Forelimb muscle (tissue), 1 donor: Measurements from ENCODE around the gene HMOX1. TPM values are rescaled to one million over a fixed set of nuclear protein-coding genes. Genes with fewer than 3 reads are reported as not detected.
A peak's percentile ranks its signal among the peaks of the same experiment; 100 is the strongest.
"Not testable (repeated sequence)": the region's sequence is repeated elsewhere in the genome, so short reads cannot be mapped to it uniquely, and the experiment has no call there.

ENCODE experiments used
- DNase-seq: peaks from one replicate; pipeline ENCODE4 v3.0.0-alpha.2; 2013; ENCODE audit warnings: low read depth
- polyA plus RNA-seq: library from polyadenylated mRNA; unstranded; fragments of 120-200 nt; gene quantifications from one replicate; pipeline ENCODE4 v1.2.1, GENCODE V29; 2013; ENCODE audit not compliant: insufficient read length

HMOX1 gene
- polyA plus RNA-seq, 1 donor = 12.3 TPM

DNA sequence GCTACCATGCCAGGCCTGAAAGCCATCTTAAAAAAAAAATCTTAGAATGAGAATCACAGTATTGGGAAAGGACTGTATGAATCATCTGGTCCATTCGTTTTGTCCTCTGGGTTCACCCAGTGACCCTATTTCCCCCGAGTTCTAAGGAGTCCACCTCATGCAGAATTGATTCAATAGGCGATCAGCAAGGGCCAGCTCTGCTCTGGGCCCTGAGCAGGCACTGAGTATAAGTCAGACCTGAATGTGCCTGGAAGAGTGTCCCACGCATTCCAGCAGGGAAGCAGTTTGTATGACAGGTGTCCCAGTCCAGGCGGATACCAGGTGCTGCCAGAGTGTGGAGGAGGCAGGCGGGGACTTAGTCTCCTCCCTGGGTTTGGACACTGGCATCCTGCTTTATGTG lies 883 bp upstream of the HMOX1 start:
- no peak for DNase-seq

DNA sequence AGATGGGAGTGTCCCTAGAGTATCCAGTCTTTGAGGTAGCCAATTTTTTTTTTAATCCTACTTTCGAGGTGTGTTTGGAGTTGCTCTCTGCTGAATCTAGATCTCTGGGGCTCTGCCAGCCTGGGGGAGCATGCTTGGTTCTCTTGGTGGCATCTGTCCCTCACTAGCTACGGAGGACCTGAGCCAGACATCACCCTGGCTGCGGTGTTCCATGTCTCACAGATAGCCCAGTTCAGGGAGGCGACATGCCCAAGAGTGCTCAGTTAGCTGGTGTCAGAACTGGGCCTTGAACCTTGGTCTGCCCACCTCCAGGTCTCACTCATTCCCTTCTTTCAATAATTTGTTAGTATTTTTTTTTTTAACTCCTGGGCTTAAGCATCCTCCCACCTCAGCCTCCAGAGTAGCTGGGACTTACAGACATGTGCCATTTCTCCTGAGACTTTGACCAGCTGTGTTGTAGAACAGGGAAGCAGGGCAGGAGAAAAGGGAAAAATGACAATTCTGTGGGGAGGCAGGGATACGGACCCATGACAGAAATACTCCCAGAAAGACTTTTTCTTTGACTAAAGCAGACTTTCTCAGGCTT lies 621 bp downstream of the HMOX1 start:
- DNase-seq = no peak

DNA sequence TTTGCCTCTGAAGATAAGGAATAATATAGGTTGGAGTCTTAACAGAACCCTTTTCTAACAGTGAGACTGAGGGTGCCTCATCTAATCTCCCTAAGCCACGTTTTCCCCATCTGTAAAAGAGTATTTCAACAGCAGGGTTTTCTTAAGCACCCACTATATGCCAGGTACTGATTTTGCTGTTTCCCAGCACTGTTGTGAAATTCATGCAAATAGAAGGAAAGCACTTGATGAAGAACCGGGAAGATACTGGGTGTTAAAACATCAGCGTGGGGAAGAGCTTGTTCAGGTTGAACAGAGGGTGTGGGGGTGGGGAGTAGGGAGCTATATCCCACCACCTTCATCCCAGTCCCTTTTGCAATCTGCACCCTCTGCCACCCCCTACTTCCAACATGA lies 2.8 kb downstream of the HMOX1 start:
- DNase-seq = no peak

DNA sequence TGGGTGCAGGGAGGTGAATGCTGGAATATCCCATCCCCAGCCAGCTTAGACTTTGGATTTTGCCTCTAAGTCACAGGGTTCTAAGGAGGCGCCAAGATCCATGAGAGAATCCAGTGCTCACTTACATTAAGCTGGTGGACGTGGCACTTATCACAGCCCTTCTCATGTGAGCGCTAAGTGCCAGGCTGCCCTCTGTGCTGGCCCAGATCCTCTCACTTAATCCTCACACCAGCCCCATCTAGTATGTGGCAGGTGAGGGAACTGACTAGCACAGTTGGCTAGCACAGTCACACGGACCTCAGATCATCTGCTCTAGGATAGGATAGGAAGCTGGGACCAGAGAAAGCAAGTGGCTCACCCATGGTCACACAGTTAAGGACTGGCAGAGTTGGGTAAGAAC lies 3.6 kb downstream of the HMOX1 start:
- DNase-seq = no peak

DNA sequence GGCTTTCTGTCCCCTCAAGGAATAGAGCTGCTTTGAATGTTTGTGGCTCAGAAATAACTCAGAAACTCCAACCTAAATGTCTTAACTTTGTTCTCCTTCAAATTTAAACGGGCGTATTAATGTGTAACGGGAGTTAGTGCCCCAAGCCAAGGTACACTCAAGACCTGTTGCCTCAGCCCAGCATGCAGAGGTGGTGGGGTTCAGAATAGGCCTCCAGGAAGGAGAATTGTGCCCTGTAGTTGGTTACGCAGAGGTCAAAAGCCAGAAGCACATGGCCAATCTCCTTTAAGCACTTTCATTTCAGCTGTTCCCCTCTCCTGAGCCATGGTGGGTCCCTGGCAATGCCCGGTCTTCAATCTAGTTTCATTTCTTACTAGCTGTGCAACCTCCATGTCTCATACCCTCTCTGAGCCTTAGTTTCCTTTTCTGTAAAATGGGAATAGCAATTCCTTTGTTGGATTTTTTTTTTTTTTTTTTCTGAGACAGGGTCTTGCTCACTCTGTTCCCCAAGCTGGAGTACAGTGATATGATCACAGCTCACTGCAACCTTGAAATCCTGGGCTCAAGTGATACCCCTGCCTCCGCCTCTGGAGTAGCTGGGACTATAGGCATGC lies 4.2 kb downstream of the HMOX1 start:
- DNase-seq = no peak

DNA sequence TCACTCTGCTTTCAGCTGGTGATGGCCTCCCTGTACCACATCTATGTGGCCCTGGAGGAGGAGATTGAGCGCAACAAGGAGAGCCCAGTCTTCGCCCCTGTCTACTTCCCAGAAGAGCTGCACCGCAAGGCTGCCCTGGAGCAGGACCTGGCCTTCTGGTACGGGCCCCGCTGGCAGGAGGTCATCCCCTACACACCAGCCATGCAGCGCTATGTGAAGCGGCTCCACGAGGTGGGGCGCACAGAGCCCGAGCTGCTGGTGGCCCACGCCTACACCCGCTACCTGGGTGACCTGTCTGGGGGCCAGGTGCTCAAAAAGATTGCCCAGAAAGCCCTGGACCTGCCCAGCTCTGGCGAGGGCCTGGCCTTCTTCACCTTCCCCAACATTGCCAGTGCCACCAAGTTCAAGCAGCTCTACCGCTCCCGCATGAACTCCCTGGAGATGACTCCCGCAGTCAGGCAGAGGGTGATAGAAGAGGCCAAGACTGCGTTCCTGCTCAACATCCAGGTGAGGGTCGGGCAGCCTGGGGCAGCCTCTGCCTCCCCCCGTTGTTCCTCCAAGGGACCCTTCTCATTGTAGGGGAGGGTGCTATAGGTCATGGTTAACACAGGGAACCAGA lies 5.9 kb downstream of the HMOX1 start:
- DNase-seq = no peak

DNA sequence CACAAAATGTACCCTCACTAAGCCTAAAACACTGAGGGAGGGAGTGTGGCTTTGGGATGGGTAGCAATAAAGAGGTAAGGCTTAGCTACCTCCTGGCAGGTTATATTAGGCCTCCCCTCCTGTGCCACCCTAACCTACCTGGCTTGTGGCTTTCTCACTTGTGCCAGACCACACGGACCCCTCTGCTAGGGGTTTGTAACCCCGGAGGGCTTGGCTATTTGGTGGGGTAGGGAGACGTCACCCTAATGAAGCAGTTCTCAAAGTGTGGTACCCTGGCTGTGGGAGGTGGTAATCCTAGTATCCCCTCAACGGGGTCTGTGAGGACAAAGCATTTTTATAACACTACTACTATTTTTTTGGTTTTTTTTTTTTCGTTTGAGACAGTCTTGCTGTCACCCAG lies 10.0 kb downstream of the HMOX1 start:
- DNase-seq = no peak

DNA sequence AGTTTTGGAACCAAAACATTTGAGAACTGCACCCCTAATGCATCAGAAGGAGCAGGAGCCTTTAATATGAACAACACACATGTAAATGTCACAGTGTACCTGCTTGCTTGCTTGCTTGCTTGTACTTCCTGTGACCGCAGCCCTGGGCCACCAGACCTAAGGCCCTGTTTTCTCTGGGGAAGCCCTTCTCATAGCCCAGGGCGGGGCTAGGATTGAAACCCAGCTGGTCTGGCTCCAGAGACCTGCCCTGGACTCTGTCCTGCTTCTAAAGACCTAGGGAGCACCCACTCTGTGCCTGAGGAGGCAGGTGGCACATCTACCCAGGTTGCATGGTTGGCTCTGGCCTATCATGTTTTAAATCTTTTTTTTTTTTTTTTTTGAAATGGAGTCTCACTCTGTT lies 11.5 kb downstream of the HMOX1 start:
- no peak for DNase-seq

DNA sequence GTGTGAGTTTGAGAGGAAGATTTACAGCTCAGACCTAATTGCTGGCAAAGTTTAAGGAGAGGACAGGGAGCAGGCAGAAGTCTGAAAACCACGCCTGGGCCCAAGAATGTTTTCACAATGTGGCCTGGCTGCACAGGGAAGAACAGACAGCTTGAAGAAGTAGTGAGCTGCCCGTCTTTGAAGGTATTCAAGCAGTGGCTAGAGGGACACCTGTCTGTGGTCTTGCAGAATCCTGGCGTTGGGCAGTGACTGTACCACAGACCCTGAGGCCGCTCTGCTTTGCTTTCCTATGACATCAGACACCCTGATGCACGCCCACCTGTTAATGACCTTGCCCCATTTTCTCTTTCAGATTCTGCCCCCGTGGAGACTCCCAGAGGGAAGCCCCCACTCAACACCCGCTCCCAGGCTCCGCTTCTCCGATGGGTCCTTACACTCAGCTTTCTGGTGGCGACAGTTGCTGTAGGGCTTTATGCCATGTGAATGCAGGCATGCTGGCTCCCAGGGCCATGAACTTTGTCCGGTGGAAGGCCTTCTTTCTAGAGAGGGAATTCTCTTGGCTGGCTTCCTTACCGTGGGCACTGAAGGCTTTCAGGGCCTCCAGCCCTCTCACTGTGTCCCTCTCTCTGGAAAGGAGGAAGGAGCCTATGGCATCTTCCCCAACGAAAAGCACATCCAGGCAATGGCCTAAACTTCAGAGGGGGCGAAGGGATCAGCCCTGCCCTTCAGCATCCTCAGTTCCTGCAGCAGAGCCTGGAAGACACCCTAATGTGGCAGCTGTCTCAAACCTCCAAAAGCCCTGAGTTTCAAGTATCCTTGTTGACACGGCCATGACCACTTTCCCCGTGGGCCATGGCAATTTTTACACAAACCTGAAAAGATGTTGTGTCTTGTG lies 12.5 kb downstream of the HMOX1 start:
- no peak for DNase-seq

DNA sequence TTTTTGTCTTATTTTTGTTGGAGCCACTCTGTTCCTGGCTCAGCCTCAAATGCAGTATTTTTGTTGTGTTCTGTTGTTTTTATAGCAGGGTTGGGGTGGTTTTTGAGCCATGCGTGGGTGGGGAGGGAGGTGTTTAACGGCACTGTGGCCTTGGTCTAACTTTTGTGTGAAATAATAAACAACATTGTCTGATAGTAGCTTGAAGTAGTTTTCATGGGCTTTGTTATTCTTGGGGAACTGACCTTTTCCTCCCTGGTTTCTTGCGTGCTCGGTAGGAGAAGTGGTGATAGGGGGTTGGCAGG lies 13.1 kb downstream of the HMOX1 start:
- DNase-seq = no peak

DNA sequence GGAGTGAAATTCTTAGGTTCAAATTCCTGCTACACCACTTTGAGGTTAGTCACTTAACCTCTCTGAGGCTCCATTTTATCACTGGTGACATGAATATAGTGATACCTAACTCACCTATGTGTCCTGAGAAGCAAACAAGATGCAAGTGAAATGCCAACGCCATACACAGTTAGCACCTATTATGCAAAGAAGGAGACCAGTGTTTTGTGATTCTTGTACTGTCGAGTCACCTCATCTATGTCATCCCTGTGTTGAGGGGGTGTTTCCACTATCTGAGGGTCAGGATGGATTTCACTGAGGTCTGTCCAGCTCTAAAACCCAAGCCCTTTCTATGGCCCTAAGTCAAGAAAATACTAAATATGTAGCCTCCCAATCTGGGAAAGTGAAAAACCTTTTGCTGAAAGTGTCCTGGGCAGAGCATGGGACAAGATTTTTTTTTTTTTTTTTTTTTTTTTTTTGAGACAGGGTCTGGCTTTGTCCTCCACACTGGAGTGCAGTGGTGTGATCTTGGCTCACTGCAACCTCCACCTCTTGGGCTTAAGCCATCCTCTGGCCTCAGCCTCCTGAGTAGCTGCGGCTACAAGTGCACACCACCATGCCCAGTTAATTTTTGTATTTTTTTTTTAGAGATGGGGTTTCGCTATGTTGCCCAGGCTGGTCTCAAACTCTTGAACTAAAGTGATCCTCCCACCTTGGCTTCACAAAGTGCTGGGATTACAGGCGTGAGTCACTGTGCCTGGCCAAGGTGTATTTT lies 14.1 kb downstream of the HMOX1 start:
- DNase-seq = no peak

DNA sequence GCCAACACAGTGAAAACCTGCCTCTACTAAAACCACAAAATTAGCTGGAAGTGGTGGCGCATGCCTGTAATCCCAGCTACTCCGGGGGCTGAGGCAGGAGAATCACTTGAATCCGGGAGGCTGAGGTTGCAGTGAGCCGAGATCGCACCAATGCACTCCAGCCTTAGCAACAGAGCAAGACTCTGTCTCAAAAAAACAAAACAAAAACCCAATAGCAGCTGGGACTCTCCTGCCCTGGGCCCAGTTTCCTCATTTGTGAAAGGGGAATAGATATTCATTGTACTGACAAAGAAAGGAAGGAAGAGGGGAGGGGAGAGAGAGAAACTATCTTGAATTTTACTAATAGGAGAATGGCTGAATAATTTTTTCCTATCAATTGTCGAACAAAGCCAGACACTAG lies 15.7 kb downstream of the HMOX1 start:
- not testable (repeated sequence) for DNase-seq

DNA sequence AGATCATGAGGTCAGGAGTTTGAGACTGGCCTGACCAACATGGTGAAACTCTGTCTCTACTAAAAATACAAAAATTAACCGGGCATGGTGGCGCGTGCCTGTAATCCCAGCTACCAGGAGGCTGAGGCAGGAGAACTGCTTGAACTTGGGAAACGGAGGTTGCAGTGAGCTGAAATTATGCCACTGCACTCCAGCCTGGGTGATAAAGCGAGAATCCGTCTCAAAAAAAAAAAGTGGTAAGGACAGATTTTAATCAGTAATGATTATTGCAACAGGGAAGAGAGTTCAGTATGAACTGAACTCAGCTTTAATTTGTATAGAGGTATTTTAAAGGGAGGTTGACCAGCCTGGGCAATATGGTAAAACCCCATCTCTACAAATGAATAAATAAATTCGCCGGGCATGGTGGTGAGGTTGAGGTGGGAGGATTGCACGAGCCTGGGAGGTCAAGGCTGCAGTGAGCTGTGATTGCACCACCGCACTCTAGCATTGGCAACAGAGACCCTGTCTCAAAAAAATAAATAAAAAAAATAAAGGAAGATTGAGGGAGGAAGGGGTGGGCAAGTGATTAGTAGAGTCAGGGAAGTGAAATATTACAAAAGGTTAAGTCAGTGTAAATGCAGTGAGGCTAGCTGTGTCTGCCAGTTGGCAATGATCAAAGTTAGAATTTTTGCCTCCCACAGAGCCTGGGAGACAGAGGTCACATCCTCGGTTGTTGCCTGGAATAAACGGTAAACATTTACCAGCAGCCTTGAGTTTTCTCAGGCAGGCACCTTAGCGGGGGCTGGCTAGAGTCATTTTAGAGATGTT lies 16.4 kb downstream of the HMOX1 start:
- no peak for DNase-seq

DNA sequence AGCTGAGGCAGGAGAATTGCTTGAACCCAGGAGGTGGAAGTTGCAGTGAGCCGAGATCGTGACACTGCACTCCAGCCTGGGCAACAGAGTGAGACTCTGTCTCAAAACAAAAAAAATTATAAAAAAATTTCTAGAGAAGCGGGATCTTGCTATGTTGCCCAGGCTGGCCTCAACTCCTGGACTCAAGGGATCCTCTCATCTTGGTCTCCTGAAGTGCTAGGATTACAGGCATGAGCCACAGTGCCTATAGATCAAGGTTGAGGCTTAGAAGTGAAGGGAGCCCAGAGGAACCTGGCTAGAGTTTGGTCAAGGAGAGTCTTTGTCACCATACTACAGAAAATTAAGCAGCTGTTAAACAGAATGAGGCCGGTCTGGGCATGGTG lies 17.7 kb downstream of the HMOX1 start:
- no peak for DNase-seq

DNA sequence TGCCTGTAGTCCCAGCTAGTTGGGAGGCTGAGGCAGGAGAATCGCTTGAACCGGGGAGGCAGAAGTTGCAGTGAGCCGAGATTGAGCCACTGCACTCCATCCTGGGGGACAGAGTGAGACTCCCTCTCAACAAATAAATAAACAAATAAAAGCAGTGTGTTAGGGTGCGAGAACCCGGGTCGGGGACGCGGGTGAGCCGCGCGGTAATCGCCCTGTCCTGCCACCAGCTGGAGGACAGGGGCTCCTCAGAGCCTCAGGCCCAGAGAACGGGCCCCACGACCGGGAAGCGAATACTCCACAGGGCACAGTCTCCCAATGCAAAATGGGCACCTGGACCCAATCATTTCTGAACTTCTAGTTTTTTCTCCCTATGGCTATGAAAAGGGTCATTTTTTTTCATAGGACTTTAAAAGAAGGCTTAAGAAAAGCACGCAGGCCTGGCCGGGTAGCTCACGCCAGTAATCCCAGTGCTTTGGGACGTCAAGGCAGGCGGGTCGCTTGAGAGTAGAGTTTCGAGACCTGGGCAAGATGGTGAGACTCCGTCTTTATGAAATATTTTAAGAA lies 18.3 kb downstream of the HMOX1 start:
- no peak for DNase-seq

DNA sequence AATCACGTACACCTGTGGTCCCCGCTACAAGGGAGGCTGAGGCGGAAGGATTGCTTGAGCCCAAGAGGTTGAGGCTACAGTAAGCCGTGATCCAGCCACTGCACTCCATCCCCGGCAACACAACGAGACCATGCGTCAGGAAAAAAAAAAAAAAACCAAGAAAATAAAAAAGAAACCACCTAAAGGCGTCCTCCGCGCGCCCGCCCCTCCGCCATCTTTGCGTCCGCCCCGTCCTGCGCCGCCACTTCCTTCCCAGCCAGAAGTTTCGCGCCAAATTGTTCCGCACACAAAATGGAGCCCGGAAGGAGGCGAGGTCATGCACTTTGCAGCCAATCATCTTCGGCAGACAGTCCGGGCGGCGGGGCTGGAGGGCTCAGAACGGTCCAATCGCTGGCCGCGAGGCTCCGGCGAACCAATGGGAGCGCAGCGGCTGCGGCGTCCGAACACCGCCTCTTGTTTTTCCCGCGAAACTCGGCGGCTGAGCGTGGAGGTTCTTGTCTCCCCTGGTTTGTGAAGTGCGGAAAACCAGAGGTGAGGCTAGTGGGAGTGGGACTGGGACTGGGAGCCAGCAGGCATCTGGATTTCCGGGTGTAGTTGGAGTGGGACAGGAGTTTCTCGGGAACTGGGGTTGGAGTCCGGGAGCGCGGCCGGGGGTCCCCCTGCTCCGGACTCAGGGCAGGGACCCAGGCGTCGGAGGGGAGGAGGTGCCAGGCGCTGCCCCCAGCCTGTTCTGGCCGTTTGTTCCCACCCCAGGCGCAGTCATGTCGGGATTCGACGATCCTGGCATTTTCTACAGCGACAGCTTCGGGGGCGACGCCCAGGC lies 19.0 kb downstream of the HMOX1 start, which contains the start of gene MCM5:
MCM5 (plus strand) TSS at position 463 of the 823 bp plus-strand sequence; CDS start at position 762, 299 bp downstream.
- peak; percentile 97 for DNase-seq

DNA sequence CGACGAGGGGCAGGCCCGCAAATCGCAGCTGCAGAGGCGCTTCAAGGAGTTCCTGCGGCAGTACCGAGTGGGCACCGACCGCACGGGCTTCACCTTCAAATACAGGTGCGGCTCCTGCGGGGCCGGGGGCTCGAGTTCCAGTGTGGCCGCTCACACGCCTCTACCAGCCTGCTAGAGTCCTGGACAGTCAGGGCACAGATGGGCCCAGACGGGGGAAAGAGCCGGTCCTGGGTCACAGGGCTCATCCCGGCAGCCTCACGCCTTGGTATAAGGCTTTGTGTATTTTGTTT lies 19.6 kb downstream of the HMOX1 start:
- DNase-seq = no peak

DNA sequence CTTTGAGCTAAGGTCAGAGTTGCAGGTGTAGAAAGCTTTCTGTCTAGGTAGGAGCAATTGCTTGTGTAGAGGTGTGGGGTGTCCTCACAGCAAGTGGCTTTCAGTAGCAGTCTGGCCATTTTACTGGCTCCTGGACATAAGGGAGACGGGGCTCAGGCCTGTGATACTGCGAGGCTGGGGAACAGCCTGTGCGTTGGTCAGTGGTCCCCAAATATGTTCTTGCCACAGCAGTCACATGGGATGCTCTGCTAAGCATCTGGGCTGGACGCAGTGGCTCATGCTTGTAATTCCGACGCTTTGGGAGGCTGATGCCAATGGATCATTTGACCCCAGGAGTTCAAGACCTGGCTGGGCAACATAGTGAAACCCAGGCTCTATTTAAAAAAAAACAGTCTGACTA lies 21.0 kb downstream of the HMOX1 start:
- DNase-seq = no peak

DNA sequence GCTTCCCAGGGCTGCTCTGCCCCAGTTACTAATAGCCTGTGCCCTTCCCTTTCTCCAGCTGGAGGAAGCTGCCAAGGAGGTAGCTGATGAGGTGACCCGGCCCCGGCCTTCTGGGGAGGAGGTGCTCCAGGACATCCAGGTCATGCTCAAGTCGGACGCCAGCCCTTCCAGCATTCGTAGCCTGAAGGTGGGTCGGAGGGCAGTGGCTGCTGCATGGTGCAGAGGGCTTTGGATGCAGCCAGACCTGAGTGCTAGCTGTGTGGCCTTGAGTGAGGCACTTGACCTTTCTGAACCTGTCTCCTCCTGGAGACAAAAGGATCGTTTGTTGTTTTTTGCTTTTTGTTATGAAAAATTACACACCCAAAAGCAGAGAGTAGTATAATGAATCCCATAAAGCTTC lies 22.5 kb downstream of the HMOX1 start:
- no peak for DNase-seq

DNA sequence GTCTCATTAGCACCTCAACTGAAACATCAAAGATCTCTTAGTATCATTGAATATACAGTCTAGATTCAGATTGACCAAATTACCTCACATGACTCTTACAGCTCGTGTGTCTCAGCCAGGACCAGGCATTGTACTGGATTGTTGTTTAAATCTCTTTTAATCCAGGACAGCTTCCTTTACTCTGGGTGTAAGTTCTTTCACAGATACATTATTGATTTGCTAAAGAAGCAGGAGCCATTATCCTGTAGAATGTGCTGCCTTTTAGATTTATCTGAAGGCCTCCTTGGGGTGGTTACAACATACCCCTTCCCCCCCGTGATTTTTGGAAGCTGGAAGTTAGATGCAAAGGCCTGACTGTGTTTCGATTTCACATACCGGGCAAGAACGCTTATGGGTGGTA lies 23.3 kb downstream of the HMOX1 start:
- DNase-seq = no peak
